Activated naive CD4-positive, alpha-beta T cell treated with anti-CD3 and anti-CD28 coated beads, Interleukin-2, amount 50 U/mL, for 72 hours (primary cell): Measurements from ENCODE around the gene MCEMP1. TPM values are rescaled to one million over a fixed set of nuclear protein-coding genes. Genes with fewer than 3 reads are reported as not detected.

Experiments
- ATAC-seq, 2 donors: fragments of 150-1000 bp; cut with Tn5 transposase; 2 replicates each; pipeline ENCODE4 v1.10.0; 2021; ENCODE audit warnings: mild to moderate bottlenecking in 2 of 2, moderate library complexity in 2 of 2
- DNase-seq, 2 donors: peaks; one replicate each; pipeline ENCODE4 v3.0.0; 2021 to 2022; ENCODE audit warnings: low spot score in 2 of 2
- H3K27ac Mint-ChIP-seq, 2 donors: one replicate each; pipeline ENCODE4 v1.8.0; 2022; ENCODE audit warnings: mild to moderate bottlenecking in 2 of 2, mixed read lengths in 2 of 2
- H3K36me3 Mint-ChIP-seq, 2 donors: one replicate each; pipeline ENCODE4 v1.8.0; 2022; ENCODE audit warnings: mixed read lengths in 2 of 2
- H3K9me3 Mint-ChIP-seq, 2 donors: one replicate each; pipeline ENCODE4 v1.8.0; 2022; ENCODE audit warnings: mixed read lengths in 2 of 2
- total RNA-seq, 2 donors: library from RNA; stranded (reverse); gene quantifications; one replicate each; pipeline ENCODE4 v1.2.3, GENCODE V29; 2022

The MCEMP1 gene
- total RNA-seq, 2 donors from 2014 or later = not detected

DNA sequence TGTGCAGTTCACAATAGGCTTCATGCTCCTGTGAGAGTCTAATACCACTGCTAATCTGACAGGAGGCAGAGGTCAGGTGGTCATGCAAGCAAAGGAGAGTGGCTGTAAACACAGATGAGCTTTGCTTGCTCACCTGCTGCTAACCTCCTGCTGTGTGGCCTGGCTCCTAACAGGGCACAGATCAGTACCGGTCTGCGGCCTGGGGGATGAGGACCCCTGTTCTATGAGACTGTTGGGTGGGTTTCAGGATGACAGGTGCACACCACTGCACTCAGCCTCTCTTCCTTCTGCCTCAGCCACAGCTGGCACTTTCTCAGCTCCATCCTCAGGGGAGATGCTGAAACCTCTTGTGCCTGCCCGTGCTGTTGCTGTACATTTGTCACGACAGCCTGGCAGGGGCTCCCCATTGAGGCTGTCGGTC, 45.4 kb downstream of the MCEMP1 start:
- no peaks in the 10 kb centered on the region for H3K9me3 Mint-ChIP-seq
- DNase-seq = no peak
- peaks cover 0 to under 1% of the 10 kb centered on the region in 2 donors for H3K36me3 Mint-ChIP-seq
- no peak for ATAC-seq
- H3K27ac Mint-ChIP-seq = no peak overlapping the region

DNA sequence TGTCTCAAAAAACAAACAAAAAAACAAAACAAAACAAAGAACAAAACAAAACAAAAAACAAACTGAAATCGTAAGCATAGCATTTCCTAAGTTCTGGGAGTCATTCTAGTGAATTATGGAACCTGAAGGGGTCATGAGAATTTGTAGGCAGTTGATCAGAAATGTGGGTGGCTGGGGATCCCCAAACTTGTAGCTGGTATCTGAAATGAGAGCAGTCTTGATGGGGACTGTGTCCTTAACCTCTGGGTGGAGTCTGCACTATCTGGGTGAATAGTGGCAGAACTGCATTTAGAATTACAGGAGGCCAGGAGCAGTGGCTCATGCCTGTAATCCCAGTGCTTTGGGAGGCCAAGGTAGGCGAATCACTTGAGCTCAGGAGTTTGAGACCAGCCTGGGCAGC, 48.9 kb downstream of the MCEMP1 start:
- H3K36me3 Mint-ChIP-seq = peaks cover 0 to 5% of the 10 kb centered on the region in 2 donors
- ATAC-seq (no peak), DNase-seq (no peak)
- H3K9me3 Mint-ChIP-seq = no peaks in the 10 kb centered on the region
- no peak overlapping the region for H3K27ac Mint-ChIP-seq

DNA sequence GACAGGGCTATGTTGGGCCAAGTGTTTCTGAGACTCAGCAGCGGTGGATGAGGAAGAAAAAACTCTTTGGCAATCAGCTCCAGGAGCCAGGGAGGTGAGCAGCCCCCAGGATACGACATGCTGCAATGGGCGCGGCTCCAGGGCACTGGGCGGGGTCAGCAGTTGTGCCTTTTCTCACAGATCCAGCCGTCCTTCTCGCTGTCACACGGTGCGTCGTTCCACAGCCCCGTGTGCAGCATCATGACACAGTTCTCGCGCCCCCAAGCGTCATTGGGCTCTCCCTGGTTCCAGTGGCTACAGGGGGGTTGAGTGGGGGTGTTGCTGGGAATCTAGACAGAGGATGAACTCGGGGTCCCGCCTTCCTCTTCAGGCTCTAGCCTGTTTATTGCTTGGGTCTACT, 52.3 kb downstream of the MCEMP1 start:
- ATAC-seq (no peak), DNase-seq (no peak)
- H3K36me3 Mint-ChIP-seq = peaks cover 0 to 5% of the 10 kb centered on the region in 2 donors
- H3K27ac Mint-ChIP-seq = no peak overlapping the region
- no peaks in the 10 kb centered on the region for H3K9me3 Mint-ChIP-seq

Other genes with a start within 250 kb of the MCEMP1 start
- under 1 TPM; 0.27 to 0.74 TPM for gene PEX11G, start 188.1 kb upstream of the MCEMP1 start, total RNA-seq
- gene ZNF358, start 161.0 kb upstream of the MCEMP1 start, total RNA-seq = 10 to 100 TPM in 1 of 2 donors, under 1 TPM in 1; 0.59 to 11.1 TPM
- 10 to 100 TPM; 10.3 to 11.0 TPM for gene MCOLN1, start 154.5 kb upstream of the MCEMP1 start, total RNA-seq
- 100 to 1,000 TPM; 102 to 138 TPM for gene PNPLA6, start 141.4 kb upstream of the MCEMP1 start, total RNA-seq
- under 1 TPM; 0.07 to 0.80 TPM for gene CAMSAP3, start 81.2 kb upstream of the MCEMP1 start, total RNA-seq
- gene XAB2, start 47.5 kb upstream of the MCEMP1 start, total RNA-seq = 10 to 100 TPM; 46.4 to 65.6 TPM
- gene PET100, start 47.3 kb upstream of the MCEMP1 start, total RNA-seq = 100 to 1,000 TPM; 101 to 108 TPM
- gene PCP2, start 43.4 kb upstream of the MCEMP1 start, total RNA-seq = 1 to 10 TPM; 1.8 to 4.2 TPM
- gene STXBP2, start 40.0 kb upstream of the MCEMP1 start, total RNA-seq = 100 to 1,000 TPM; 103 to 111 TPM
- gene RETN, start 8.0 kb upstream of the MCEMP1 start, total RNA-seq = not detected
- 10 to 100 TPM; 58.9 to 84.4 TPM for gene TRAPPC5, start 3.7 kb downstream of the MCEMP1 start, total RNA-seq
- under 1 TPM; 0.56 to 0.57 TPM for gene FCER2, start 25.0 kb downstream of the MCEMP1 start, total RNA-seq
- not detected for gene CLEC4G, start 55.0 kb downstream of the MCEMP1 start, total RNA-seq
- not detected for gene CD209, start 70.4 kb downstream of the MCEMP1 start, total RNA-seq
- not detected for gene CLEC4M, start 86.2 kb downstream of the MCEMP1 start, total RNA-seq
- gene EVI5L, start 153.1 kb downstream of the MCEMP1 start, total RNA-seq = 1 to 10 TPM; 4.6 to 7.8 TPM
- gene PRR36, start 197.3 kb downstream of the MCEMP1 start, total RNA-seq = under 1 TPM; 0.20 to 0.97 TPM
- not detected for gene LRRC8E, start 211.4 kb downstream of the MCEMP1 start, total RNA-seq
- 10 to 100 TPM; 38.4 to 55.3 TPM for gene MAP2K7, start 226.8 kb downstream of the MCEMP1 start, total RNA-seq
- 1 to 10 TPM; 3.3 to 5.8 TPM for gene TGFBR3L, start 237.7 kb downstream of the MCEMP1 start, total RNA-seq
- 10 to 100 TPM; 16.0 to 22.0 TPM for gene SNAPC2, start 243.2 kb downstream of the MCEMP1 start, total RNA-seq
- under 1 TPM in 1 of 2 donors, not detected in 1; 0.78 TPM for gene CTXN1, start 249.0 kb downstream of the MCEMP1 start, total RNA-seq